ENCODE results near the gene COL15A1.

- TF ChIP-seq CTCF (IDR thresholded peaks at IDR 0.05) (no peak), POLR2AphosphoS5 (IDR thresholded peaks at IDR 0.05) (no peak), POLR2A (IDR thresholded peaks at IDR 0.05) (no peak), EP300 (IDR thresholded peaks at IDR 0.05; ENCODE audit: low read depth) (no peak)
Observed at GRCh38 chr9:98913705-98914104, 30.0 kb upstream of the COL15A1 start.

Data from transverse colon (tissue), 4 donors.